HepG2 (cell line): ENCODE results near the gene TLCD1. TPM values are rescaled to one million over a fixed set of nuclear protein-coding genes. Genes with fewer than 3 reads are reported as not detected.

Experiments
- ATAC-seq: fragments of 200-7000 bp; cut with Tn5 transposase; 3 replicates; pipeline ENCODE4 v1.9.1; 2020; ENCODE audit warnings: mild to moderate bottlenecking, moderate library complexity
- BruUV-seq: library from RNA; stranded (reverse); fragments of 400-500 nt; replicated peaks from 2 replicates; lab custom pipeline; 2021; lab: Mats Ljungman, UMichigan
- CTCF ChIA-PET: fragments of 300-600 bp; formaldehyde crosslinking; extraction: SDS; loops from one replicate; lab custom pipeline; 2021; ENCODE audit warnings: low total read pairs, inconsistent platforms, low intra/inter-chr PET ratio; lab: Yijun Ruan, JAX
- POLR2A ChIA-PET: fragments of 350-600 bp; sonication (Branson Sonifier 250); formaldehyde crosslinking; loops from one replicate; lab custom pipeline; 2020; ENCODE audit warnings: antibody characterized with exemption, inconsistent platforms; lab: Yijun Ruan, JAX
- DNase-seq: peaks from one replicate; pipeline ENCODE4 v3.0.0-alpha.2; 2015; ENCODE audit warnings: low spot score
- FAIRE-seq: peaks from 3 replicates; lab custom pipeline; 2011; peaks lifted over from hg19 to GRCh38; lab: Jason Lieb, UNC
- H2AFZ ChIP-seq: one replicate; pipeline ENCODE4 v1.6.1; 2011; ENCODE audit warnings: low read length, inconsistent platforms
- H3K27ac ChIP-seq: fragments of 300-600 bp; 3 replicates; pipeline ENCODE4 v1.8.0; 2011; ENCODE audit warnings: mixed run types, mild to moderate bottlenecking, mixed read lengths, low read length, inconsistent platforms; ENCODE audit not compliant: insufficient read depth; ENCODE audit errors: extremely low read length
- H3K27me3 ChIP-seq, 2 experiments: fragments of 200-600 bp in 1 of 2; 2 replicates in 1 of 2; 3 replicates in 1 of 2; pipeline versions ENCODE4 v1.6.0 to v1.8.0; 2011; ENCODE audit warnings: low read length in 2 of 2, mild to moderate bottlenecking in 2 of 2, moderate library complexity in 2 of 2, inconsistent platforms in 1 of 2; ENCODE audit not compliant: insufficient read depth in 2 of 2, control insufficient read depth in 1 of 2
- H3K36me3 ChIP-seq, 2 experiments: fragments of 200-600 bp in 1 of 2; replicated peaks in 1 of 2; 2 replicates in 1 of 2; 3 replicates in 1 of 2; pipeline versions ENCODE4 v1.5.1 to v1.8.0; 2011; ENCODE audit warnings: low read length in 2 of 2, inconsistent platforms in 1 of 2; ENCODE audit not compliant: insufficient read depth in 2 of 2, control insufficient read depth in 1 of 2
- H3K4me1 ChIP-seq: 2 replicates; pipeline ENCODE4 v1.5.1; 2012; ENCODE audit warnings: low read length, inconsistent platforms; ENCODE audit not compliant: insufficient read depth
- H3K4me2 ChIP-seq: 2 replicates; pipeline ENCODE4 v1.6.0; 2011; ENCODE audit warnings: low read depth, low read length, inconsistent platforms
- H3K4me3 ChIP-seq, 3 experiments: fragments of 200-600 bp in 1 of 3; sonication (generic), shearing (Covaris generic) in 1 of 3; replicated peaks in 1 of 3; 2 replicates each; pipeline ENCODE4 v1.5.1; 2011 to 2016; ENCODE audit warnings: low read length in 3 of 3, inconsistent platforms in 2 of 3, low read depth in 2 of 3, mild to moderate bottlenecking in 2 of 3, control low read depth in 1 of 3, mixed read lengths in 1 of 3; ENCODE audit not compliant: insufficient read depth in 1 of 3
- H3K79me2 ChIP-seq: one replicate; pipeline ENCODE4 v1.6.1; 2011; ENCODE audit warnings: low read length, inconsistent platforms; ENCODE audit not compliant: insufficient read depth
- H3K9ac ChIP-seq: 2 replicates; pipeline ENCODE4 v1.6.0; 2011; ENCODE audit warnings: mild to moderate bottlenecking, low read depth, low read length, inconsistent platforms; ENCODE audit not compliant: insufficient read depth
- H3K9me3 ChIP-seq: 2 replicates; pipeline ENCODE4 v1.5.1; 2012; ENCODE audit warnings: mild to moderate bottlenecking, low read length
- H4K20me1 ChIP-seq: 2 replicates; pipeline ENCODE4 v1.6.0; 2011; ENCODE audit warnings: inconsistent platforms, mild to moderate bottlenecking, low read length, moderate library complexity; ENCODE audit not compliant: insufficient read depth
- ATF1 ChIP-seq: IDR thresholded peaks from 2 replicates; pipeline ENCODE4 v1.6.1; 2016; ENCODE audit warnings: mild to moderate bottlenecking, control low read depth
- CTCF ChIP-seq: sonication (generic); formaldehyde crosslinking; IDR thresholded peaks from 2 replicates; pipeline ENCODE4 v1.5.0; 2020; ENCODE audit warnings: mild to moderate bottlenecking, missing genetic modification reagents, moderate library complexity
- FOXA1 ChIP-seq, 2 experiments: fragments of 450-650 bp in 1 of 2; sonication (generic) in 1 of 2; formaldehyde crosslinking in 1 of 2; IDR thresholded peaks; 2 replicates each; pipeline versions ENCODE4 v1.4.0 to v1.6.1; 2016 to 2020; ENCODE audit warnings: missing genetic modification reagents in 1 of 2
- FUBP1 ChIP-seq: sonication (generic); formaldehyde crosslinking; IDR thresholded peaks from 2 replicates; pipeline ENCODE4 v1.5.1; 2020; ENCODE audit warnings: missing genetic modification reagents, mild to moderate bottlenecking, borderline replicate concordance
- HINFP ChIP-seq: sonication (generic); formaldehyde crosslinking; IDR thresholded peaks from 2 replicates; pipeline ENCODE4 v1.4.0; 2020; ENCODE audit warnings: low read depth, mild to moderate bottlenecking, missing genetic modification reagents
- TRAFD1 ChIP-seq: sonication (generic); formaldehyde crosslinking; IDR thresholded peaks from 2 replicates; pipeline ENCODE4 v1.5.1; 2020; ENCODE audit warnings: missing genetic modification reagents, mild to moderate bottlenecking, borderline replicate concordance
- ZBTB7B ChIP-seq: sonication (generic); formaldehyde crosslinking; IDR thresholded peaks from 2 replicates; pipeline ENCODE4 v1.4.0; 2020; ENCODE audit warnings: missing genetic modification reagents
- ZHX1 ChIP-seq: sonication (generic); formaldehyde crosslinking; IDR thresholded peaks from 2 replicates; pipeline ENCODE4 v1.8.1; 2022; ENCODE audit warnings: low read depth, mild to moderate bottlenecking, missing genetic modification reagents
- ZMAT5 ChIP-seq: sonication (generic); formaldehyde crosslinking; IDR thresholded peaks from 2 replicates; pipeline ENCODE4 v1.5.0; 2020; ENCODE audit warnings: mild to moderate bottlenecking, low read depth, missing genetic modification reagents, borderline replicate concordance
- ZMYM3 ChIP-seq: sonication (generic); formaldehyde crosslinking; IDR thresholded peaks from 2 replicates; pipeline ENCODE4 v1.5.1; 2020; ENCODE audit warnings: mild to moderate bottlenecking, missing genetic modification reagents
- ZNF230 ChIP-seq: sonication (generic); formaldehyde crosslinking; IDR thresholded peaks from 2 replicates; pipeline ENCODE4 v1.4.0; 2020; ENCODE audit warnings: mild to moderate bottlenecking, missing genetic modification reagents
- ZNF772 ChIP-seq: sonication (generic); formaldehyde crosslinking; IDR thresholded peaks from 2 replicates; pipeline ENCODE4 v1.5.0; 2020; ENCODE audit warnings: mild to moderate bottlenecking, missing genetic modification reagents
- ZNF792 ChIP-seq: IDR thresholded peaks from 2 replicates; pipeline ENCODE4 v1.6.1; 2016
- WGBS: methylation state at CpG from one replicate; pipeline ENCODE4 v1.1.6; 2017; ENCODE audit warnings: low lambda C conversion rate; 5-methylcytosine and 5-hydroxymethylcytosine counted together
- in situ Hi-C: cut with HindIII; loops from 2 replicates; pipeline ENCODE4 v1.10.0; 2017; ENCODE audit warnings: low pct_unique_long_range_greater_than_20kb; ENCODE audit not compliant: extremely low pct_ligation_motif_present
- intact Hi-C: fragments of 100-400 bp; cut with micrococcal nuclease; formaldehyde crosslinking; loops from one replicate; pipeline ENCODE4 v1.10.0; 2022; ENCODE audit not compliant: unreplicated experiment
- polyA plus RNA-seq, 8 experiments: library from polyadenylated mRNA; depleted of rRNA in 3 of 8; stranded (reverse) in 7 of 8; unstranded in 1 of 8; fragments of >200 nt; fragmentation: Illumina TruSeq in 4 of 8; extraction: Trizol in 4 of 8; gene quantifications; 2 replicates each; pipeline versions ENCODE4 v1.2.1 to v1.2.3, GENCODE V29; 2011 to 2016; ENCODE audit warnings: low read depth in 4 of 8, missing spikeins in 1 of 8, mixed read lengths in 1 of 8; ENCODE audit not compliant: insufficient read depth in 1 of 8
- total RNA-seq, 5 experiments: library from RNA; depleted of rRNA; stranded (reverse); fragments of >200 nt; fragmentation: Illumina TruSeq; extraction: Trizol; gene quantifications; 2 replicates each; pipeline ENCODE4 v1.2.3, GENCODE V29; 2016; ENCODE audit warnings: low read depth in 1 of 5

The TLCD1 gene
- total and polyA plus RNA-seq, 2 of the 13 experiments (the other 11 are each of a cell fraction or from before 2014, with no cell fraction given), result 14.9 to 19.6 TPM

GRCh38 chr17:28746611-28747050, 20.6 kb upstream of the TLCD1 start:
- Histone ChIP-seq H3K27me3 (no peaks in the 10 kb centered on the region; a peak in 1 of 5 replicates), H3K4me1 (peaks cover 65% of the 10 kb centered on the region), H3K4me3 (peak overlapping the region in 1 of 3 experiments; percentile 93; a peak in 1 of 6 replicates), H2AFZ (no peak overlapping the region), H4K20me1 (peaks cover 52% of the 10 kb centered on the region), H3K79me2 (peaks cover 33% of the 10 kb centered on the region), H3K9me3 (no peaks in the 10 kb centered on the region), H3K36me3 (peaks cover 35 to 43% of the 10 kb centered on the region in 2 experiments), H3K9ac (peak overlapping the region; percentile 98; the same call in 1 of the 2 replicates), H3K4me2 (peak overlapping the region; percentile 98), H3K27ac (peak overlapping the region; percentile 95)
- ChIA-PET POLR2A (interaction anchor here (2.3 to 12.3 kb wide), 3 partner anchors 19 to 162 kb away, joined by 7 to 590 read pairs (median 92); partner anchors contain the start of genes NEK8, RPL23A and TLCD1), CTCF (interaction anchor here (1.3 to 1.4 kb wide), 2 partner anchors 20 to 100 kb away, joined by 4 read pairs; no protein-coding TSS in a partner anchor)
- intact Hi-C loops (no loop called here), in situ Hi-C loops (loop anchor here (25.0 kb wide), 1 partner anchor 366 kb away; no protein-coding TSS in a partner anchor)
- ATAC-seq (no peak), DNase-seq (no peak), FAIRE-seq (no peak)
- no TSS peak for BruUV-seq
- WGBS, result 50% methylated on average over 1 of the region's 5 CpGs
- TF ChIP-seq ZBTB7B (CRISPR knock-in tag) (no peak), ZNF792 (CRISPR knock-in tag) (no peak), ZHX1 (CRISPR knock-in tag) (0 out of 2 replicates have a peak, but pooled peaks have one; percentile 25), ZNF230 (no peak), FUBP1 (no peak), ATF1 (CRISPR knock-in tag) (no peak), CTCF (CRISPR knock-in tag) (no peak), HINFP (no peak), ZNF772 (CRISPR knock-in tag) (0 out of 2 replicates have a peak, but pooled peaks have one; percentile 22), TRAFD1 (no peak), ZMYM3 (CRISPR knock-in tag) (no peak), FOXA1 (IDR thresholded peaks at IDR 0.05) (no peak), FOXA1 (CRISPR knock-in tag; IDR thresholded peaks at IDR 0.05) (0 out of 2 replicates have a peak, but pooled peaks have one; percentile 8), ZMAT5 (CRISPR knock-in tag) (no peak)
